SHP77 (cell line): ENCODE results near the gene CHI3L2.

Experiments used
- DNase-seq, 2 experiments: peaks; one replicate each; lab custom pipeline; 2025; lab: John Stamatoyannopoulos, UW

Gene CHI3L2

DNA sequence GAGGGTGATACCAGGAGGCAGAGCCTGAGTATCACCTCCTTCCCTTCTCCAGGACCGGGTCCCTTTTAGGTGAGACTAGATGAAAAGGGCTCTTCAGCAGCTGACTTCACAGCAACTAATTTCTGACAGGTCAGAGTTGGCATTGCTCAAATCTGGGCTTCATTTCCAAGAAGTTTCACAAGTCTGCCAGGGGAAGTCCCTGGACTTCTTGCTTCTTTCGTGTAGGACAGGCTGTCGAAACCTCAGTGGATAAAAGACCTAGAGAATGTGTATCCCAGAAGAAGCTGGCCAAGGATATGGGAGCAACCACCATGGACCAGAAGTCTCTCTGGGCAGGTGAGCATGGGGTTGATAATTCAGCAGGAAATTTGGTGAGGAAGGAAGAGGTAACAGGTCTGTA, at the start of gene CHI3L2:
Gene CHI3L2 (plus strand): TSS at position 280 of the 400 bp plus-strand sequence. CDS start 17 bp downstream, at position 297.
- no peak for DNase-seq

DNA sequence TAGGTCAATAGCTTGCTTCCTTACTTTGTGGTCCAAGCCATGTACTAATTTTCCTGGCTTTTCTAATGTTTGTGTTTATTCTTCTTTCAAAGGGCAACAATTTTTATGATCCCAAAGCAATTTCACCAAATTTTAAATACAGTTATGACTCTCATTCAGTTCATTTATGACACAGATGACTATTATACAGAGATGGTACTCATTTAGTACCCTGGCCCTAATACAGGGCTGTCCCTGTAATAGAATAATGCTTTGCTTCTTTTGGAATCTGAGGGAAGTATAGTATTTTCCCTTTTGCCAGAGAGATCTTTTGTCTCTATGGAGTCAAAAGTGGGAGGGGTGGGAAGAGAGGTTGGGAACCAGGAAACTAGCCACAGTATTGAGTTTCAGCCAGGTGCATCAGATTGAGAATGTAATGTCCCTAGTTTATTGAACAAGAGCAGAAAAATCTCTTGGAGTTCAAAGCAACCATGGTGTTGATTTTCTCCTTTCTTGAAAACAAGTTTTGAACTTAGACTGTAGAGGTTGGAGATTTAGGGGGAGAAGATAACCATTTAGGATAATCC, 47.5 kb upstream of the CHI3L2 start:
- DNase-seq = no peak

GRCh38 chr1:111182052-111182451, 45.5 kb upstream of the CHI3L2 start:
- DNase-seq = no peak

DNA sequence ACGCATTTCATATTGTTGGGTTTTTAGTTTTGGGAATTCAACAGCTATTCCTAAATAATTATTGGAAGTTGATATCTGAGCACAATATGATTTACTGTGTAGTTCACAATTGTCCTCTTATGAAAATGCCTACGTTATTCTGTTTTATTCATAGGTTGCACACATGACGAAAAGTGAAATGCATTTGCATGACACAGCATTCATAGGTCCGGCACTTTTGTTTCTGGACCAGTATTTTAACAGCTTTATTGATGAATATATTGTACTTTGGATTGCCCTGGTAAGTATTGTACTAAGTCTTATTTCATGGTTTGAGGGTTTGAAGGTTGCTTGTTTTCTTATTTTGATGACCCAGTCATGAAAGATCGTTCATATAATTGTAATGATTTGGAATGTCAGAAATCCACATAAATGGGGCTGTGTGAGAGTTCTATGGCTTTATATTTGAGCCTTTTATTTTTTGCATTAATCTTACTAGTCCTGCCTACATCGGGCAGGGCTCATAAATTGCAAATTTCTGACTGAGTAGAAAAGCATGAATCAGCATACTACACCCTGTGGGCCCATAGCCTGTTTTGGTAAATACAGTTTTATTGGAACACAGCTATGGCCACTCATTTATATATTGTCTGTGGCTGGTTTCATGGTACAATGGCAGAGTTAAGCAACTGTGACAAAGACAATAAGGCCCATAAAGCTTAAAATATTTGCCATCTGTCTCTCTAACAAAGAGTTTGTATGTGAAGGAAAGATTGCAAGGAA, 44.0 kb upstream of the CHI3L2 start:
- DNase-seq = no peak

- no peak for DNase-seq
Measured at GRCh38 chr1:111184663-111185062, 42.9 kb upstream of the CHI3L2 start.

- DNase-seq = no peak
Measured at GRCh38 chr1:111190931-111191451, 36.5 kb upstream of the CHI3L2 start.

DNA sequence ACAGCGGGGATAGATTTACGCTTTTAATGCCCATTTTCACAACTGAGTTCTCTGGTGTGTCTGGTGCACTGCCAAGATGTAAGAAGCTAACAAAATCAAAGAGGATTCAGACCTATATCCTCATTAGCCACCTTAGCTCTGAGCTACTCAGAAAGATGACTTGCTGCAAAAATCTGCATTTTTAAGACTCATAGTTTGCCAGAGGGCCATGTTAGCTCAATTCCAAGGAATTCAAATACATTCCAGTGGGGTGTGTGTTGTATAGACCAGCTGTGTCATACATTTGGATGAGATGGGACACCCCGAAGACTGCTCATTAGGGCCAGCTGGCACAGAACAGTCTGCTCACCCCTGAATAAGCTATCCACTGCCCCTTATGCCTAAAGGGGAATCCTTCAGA, 36.0 kb upstream of the CHI3L2 start:
- DNase-seq = no peak

DNA sequence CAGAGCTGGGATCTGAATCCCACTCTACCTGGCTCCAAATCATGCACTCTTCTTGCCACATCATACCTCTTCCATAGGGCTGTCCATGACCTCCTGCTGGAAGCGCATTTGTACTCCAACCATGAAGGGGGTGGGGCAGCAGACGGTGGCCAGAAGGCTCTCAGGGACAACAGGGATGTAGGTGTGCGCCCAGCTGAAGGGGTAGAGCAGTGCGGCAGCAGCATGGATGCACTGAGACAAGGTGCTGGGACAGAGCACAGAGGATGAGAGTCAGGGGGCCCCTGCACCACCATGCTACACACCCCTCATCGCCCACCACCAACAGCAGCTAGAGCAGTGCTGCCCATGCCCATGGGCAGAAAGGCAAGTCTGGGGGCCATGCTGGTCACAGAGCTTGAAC, 35.4 kb upstream of the CHI3L2 start:
- DNase-seq = no peak

- no peak for DNase-seq
Measured at GRCh38 chr1:111192658-111193519, 34.6 kb upstream of the CHI3L2 start.

DNA sequence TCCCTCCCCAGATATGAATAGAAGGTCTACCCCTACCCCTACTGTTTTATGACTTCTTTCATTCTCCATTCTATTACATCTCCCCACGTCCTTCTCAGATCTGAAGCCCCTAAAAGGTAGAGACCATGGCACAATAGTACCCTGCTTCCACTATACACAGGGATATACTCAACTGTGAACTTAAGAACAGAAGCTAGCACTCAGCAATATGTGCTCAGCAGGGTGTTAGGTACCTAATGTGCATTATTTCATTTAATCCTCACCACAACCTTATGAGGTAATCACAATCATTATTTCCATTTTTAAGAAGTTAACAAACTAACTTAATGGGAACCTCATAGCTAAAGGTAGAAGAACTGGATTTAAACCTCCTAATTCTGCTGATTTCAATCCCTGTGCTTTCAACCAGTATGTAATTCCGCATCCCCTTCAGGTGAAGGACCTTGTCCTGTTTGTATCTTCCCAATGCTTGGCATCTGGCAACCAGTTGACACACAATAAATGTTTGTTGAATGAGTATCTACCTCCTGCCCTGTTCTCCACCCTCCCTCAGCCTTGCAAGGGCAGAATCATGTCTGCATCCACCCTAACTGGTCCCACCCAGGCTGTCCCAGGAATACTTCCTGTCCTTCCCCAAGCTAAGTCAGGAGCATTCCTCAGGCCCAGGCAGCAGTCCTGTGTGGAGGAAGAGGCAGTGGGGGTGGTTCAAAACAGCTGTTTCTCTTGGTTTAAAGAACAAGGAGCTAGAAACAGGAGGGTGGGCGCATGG, 33.6 kb upstream of the CHI3L2 start:
- no peak for DNase-seq

DNA sequence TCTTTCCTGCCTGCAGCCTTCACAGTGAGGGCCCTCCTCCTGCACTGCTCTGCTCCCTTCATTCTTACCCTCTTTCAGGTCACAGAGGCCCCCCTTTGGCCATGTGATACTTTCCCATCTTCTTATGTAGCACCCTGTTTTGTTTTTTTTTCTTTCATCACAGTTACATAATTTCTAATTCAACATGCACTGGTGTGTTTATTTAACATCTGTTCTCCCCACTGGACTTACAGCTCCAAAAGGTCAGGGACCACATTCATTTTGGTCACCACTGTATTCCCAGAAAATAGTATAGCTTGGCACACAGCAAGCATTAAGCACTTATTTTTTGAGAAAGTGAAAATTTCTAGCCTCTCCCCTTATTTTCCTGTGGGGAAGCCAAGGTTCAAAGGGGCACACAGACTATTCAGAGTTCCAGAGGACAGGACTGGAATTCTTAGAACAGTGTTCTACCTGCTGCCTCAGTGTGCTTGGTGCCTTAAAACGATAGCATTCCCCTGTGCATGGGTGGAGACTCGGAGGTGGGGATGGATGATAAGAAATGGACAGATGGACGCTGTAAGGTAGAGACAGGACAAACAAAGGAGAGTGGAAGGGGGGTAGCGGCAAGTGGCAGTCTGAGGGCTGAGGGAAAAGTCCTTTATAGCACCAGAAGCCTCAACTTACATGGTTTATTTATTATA, 32.4 kb upstream of the CHI3L2 start:
- DNase-seq = no peak

GRCh38 chr1:111196213-111196612, 31.3 kb upstream of the CHI3L2 start:
- no peak for DNase-seq

DNA sequence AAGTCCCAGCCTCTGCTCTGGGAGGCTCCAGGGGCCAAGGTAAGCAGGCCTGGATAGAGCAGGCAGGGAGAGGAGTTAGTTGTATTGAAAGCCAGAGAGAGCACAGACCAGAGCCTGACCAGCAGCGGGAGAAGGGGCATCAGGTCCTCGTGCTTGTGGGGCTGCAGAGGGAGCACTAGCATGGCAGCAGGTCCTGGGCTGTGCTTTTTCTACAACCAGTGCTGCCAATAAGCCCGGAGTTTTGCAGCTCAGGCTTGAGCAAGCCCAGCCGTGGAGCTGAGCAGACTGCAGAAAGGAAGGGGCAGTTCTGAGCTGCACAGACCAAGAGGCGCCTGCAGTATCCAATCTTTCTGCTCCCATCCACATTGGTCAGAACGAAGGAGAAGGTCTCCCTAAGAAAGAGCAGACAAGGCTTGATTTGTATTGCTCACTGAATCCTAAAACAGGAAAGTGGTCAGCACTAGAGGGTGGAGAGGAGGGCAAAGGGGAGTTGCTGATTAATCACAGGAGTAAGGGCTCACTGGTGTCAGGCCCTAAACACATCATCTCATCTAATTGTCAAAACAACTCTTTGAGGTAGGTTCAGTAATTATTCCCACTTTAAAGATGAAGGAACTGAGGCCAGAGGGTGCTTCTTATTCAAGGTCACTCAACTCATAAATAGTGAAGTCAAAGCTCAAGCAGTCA, 29.8 kb upstream of the CHI3L2 start:
- peak in 1 of 2 experiments; percentile 11 for DNase-seq

- no peak for DNase-seq
Measured at GRCh38 chr1:111198836-111199235, 28.7 kb upstream of the CHI3L2 start.

DNA sequence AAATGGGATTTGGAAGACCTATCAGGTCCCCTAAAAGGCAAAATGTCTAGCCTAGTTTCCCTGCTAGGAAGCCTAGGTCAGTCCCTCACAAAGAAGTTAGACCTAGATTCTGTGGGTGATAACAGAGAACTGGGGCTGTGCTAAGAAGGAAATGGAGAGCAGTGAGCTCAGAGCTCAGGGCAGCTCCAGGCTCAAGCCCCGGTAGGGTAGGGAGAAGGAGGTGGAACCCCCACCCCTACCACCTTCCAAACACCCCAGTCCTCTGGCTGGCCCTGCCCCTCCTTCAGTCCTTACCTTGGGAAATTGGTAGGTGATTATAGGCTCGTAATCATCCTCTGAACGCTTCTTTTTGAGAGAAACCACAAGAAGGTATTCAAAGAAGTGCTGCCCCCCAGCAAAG, 28.2 kb upstream of the CHI3L2 start:
- no peak for DNase-seq

DNA sequence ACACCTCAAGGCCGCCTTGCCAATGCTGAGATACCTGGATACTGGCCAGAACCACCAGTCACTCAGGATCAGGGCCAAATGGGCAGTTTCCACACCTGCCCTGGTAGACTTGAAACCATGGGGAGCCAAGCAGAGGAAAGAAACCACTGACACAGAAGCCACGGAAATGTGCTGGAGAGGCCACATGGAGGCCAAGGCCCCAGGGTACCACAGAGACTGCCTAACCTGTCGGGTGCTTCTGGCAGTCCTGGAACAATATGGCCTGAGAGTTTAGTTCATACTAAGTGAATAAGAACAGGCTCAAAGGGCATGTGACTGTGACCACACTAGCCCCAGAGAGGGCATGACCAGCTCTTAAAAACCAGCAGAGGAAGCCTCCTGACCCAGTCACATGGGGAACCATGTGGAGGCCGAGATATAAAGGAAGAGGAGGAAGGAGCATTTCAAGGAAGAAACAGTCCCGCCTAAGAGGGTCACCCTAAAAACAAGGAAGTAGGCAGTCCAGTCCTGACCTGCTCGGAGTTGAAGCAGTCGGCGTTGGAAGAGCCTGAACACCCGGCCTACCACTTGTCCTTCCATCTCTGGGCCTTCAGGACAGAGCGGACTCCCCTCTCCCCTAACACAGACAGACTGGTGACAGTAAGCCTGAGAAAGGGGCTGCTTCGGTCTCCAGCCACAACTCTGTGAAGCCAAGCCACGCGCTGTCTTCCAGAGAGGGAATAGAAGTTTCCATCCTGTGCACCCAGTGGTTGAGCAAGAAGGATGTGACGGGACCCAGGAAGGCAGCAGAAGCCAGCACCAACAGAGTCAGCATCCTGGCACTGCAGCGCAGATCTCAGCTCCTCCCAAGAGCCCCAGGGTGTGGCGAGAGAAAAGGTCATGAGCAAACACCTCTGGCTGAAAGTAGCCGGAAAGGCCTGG, 27.4 kb upstream of the CHI3L2 start, which contains the start of gene DENND2D:
Gene DENND2D (minus strand): TSS at position 766 of the 921 bp plus-strand sequence. CDS start 187 bp downstream, at position 579.
- no peak for DNase-seq

- no peak for DNase-seq
Measured at GRCh38 chr1:111200802-111201161, 26.7 kb upstream of the CHI3L2 start.

GRCh38 chr1:111201275-111202090, 26.0 kb upstream of the CHI3L2 start:
- DNase-seq = no peak

DNA sequence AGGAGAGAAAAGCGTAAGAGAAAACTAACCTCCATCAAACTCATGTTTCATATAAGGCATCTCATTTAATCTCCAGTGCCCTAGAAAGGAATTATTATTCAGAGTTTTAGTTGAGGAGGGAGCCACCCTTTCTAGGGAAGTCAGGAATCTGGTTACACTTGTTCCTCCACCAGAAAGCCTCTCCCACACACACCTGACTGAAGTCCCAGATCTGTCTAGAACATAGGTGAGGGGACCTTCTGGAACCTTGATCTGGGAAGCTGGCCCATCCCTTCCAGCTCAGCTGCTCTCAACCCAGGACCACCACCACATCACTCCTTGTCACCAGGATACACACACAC, 25.2 kb upstream of the CHI3L2 start:
- DNase-seq = no peak
